Measurements from ENCODE around the gene TAF13.

DNA sequence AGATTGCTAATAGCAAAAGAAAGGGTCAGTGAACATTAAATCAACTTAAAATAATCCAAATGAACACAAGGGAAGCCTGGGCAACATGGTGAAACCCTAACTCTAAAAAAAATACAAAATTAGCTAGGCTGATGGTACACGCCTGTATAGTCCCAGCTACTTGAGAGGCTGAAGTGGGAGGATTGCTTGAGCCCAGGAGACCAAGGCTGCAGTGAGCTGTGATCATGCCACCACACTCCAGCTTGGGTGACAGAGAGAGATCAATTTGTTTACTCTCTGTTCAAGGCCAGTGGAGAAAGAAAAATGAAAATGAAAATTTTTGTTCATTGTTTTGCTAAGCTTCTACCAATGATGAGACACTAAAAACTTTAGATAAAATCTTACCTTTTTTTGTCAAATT lies 58.7 kb downstream of the TAF13 start:
- TF ChIP-seq, protein P1, sequence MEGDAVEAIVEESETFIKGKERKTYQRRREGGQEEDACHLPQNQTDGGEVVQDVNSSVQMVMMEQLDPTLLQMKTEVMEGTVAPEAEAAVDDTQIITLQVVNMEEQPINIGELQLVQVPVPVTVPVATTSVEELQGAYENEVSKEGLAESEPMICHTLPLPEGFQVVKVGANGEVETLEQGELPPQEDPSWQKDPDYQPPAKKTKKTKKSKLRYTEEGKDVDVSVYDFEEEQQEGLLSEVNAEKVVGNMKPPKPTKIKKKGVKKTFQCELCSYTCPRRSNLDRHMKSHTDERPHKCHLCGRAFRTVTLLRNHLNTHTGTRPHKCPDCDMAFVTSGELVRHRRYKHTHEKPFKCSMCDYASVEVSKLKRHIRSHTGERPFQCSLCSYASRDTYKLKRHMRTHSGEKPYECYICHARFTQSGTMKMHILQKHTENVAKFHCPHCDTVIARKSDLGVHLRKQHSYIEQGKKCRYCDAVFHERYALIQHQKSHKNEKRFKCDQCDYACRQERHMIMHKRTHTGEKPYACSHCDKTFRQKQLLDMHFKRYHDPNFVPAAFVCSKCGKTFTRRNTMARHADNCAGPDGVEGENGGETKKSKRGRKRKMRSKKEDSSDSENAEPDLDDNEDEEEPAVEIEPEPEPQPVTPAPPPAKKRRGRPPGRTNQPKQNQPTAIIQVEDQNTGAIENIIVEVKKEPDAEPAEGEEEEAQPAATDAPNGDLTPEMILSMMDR (IDR thresholded peaks at IDR 0.05; ENCODE audit: low read length), result no peak
- no peak for TF ChIP-seq EZH2 (optimal IDR thresholded peaks at IDR 0.05; ENCODE audit: low read depth, low read length)

Measured in MM.1S (cell line).